Suppressor macrophage (primary cell): ENCODE results near the gene MICAL3.
"Not testable (repeated sequence)": the region's sequence is repeated elsewhere in the genome, so short reads cannot be mapped to it uniquely, and the experiment has no call there.

ENCODE experiments used
- DNase-seq, 4 experiments: peaks; one replicate each; pipeline ENCODE4 v3.0.0-alpha.2; 2020 to 2022

Gene MICAL3

GRCh38 chr22:18058371-18059093 is 34.2 kb upstream of the MICAL3 start:
- no peak for DNase-seq

GRCh38 chr22:18057568-18058209 is 33.3 kb upstream of the MICAL3 start:
- DNase-seq: peak; percentile 79 to 93 (median 86)

- peak in 2 of 4 experiments; percentile 4 to 12 for DNase-seq
These were observed 32.6 kb upstream of the MICAL3 start for GRCh38 chr22:18056807-18057474.

GRCh38 chr22:18056161-18056666 is 31.9 kb upstream of the MICAL3 start:
- DNase-seq: peak; percentile 63 to 81 (median 74)

GRCh38 chr22:18055619-18056160 is 31.3 kb upstream of the MICAL3 start:
- no peak for DNase-seq

- DNase-seq: not testable (repeated sequence)
These were observed 29.0 kb upstream of the MICAL3 start for GRCh38 chr22:18053216-18053946.

GRCh38 chr22:18051113-18051512 is 26.8 kb upstream of the MICAL3 start:
- not testable (repeated sequence) for DNase-seq

GRCh38 chr22:18050065-18050464 is 25.7 kb upstream of the MICAL3 start:
- DNase-seq: no peak

- DNase-seq: no peak
These were observed 24.1 kb upstream of the MICAL3 start for GRCh38 chr22:18048441-18048898.

GRCh38 chr22:18048041-18048440 is 23.7 kb upstream of the MICAL3 start:
- no peak for DNase-seq

- no peak for DNase-seq
These were observed 21.4 kb upstream of the MICAL3 start for GRCh38 chr22:18045794-18046193.

- DNase-seq: no peak
These were observed 20.3 kb upstream of the MICAL3 start for GRCh38 chr22:18044548-18045271.

GRCh38 chr22:18042685-18043084 is 18.3 kb upstream of the MICAL3 start:
- no peak for DNase-seq

GRCh38 chr22:18040898-18041297 is 16.5 kb upstream of the MICAL3 start:
- DNase-seq: not testable (repeated sequence)

GRCh38 chr22:18035751-18036150 is 11.4 kb upstream of the MICAL3 start:
- DNase-seq: peak in 1 of 4 experiments; percentile 33

- DNase-seq: no peak
These were observed 9.7 kb upstream of the MICAL3 start for GRCh38 chr22:18034076-18034475.

GRCh38 chr22:18033204-18033998 is 9.0 kb upstream of the MICAL3 start:
- no peak for DNase-seq

GRCh38 chr22:18032455-18033101 is 8.2 kb upstream of the MICAL3 start:
- DNase-seq: no peak

- DNase-seq: no peak
These were observed 7.5 kb upstream of the MICAL3 start for GRCh38 chr22:18031695-18032454.
